OCI-LY1 (cell line): ENCODE data around the gene USP24.

Source experiments
- H2AFZ ChIP-seq: fragments of 200-600 bp; sonication (generic), shearing (Covaris generic); 2 replicates; pipeline ENCODE4 v1.6.0; 2014; ENCODE audit warnings: antibody characterized with exemption, mild to moderate bottlenecking, low read length
- H3F3A ChIP-seq: fragments of 200-600 bp; sonication (generic), shearing (Covaris generic); 2 replicates; pipeline ENCODE4 v1.6.0; 2014; ENCODE audit warnings: mild to moderate bottlenecking, antibody characterized with exemption, low read length, moderate library complexity; ENCODE audit not compliant: insufficient read depth
- H3K27ac ChIP-seq: fragments of 200-600 bp; sonication (generic); 2 replicates; pipeline ENCODE4 v1.5.1; 2014; ENCODE audit warnings: low read length, mixed run types, mild to moderate bottlenecking, low read depth; ENCODE audit not compliant: poor library complexity, severe bottlenecking
- H3K27me3 ChIP-seq: fragments of 200-600 bp; sonication (generic); 2 replicates; pipeline ENCODE4 v1.6.0; 2014; ENCODE audit warnings: antibody characterized with exemption, mild to moderate bottlenecking, low read length, moderate library complexity; ENCODE audit not compliant: insufficient read depth
- H3K36me3 ChIP-seq: fragments of 200-600 bp; sonication (generic); 2 replicates; pipeline ENCODE4 v1.6.1; 2014; ENCODE audit warnings: mild to moderate bottlenecking, antibody characterized with exemption, low read length, moderate library complexity, mixed read lengths; ENCODE audit not compliant: insufficient read depth
- H3K4me1 ChIP-seq: fragments of 200-600 bp; sonication (generic); 2 replicates; pipeline ENCODE4 v1.5.1; 2014; ENCODE audit warnings: mild to moderate bottlenecking, low read length, moderate library complexity; ENCODE audit not compliant: insufficient read depth, severe bottlenecking
- H3K4me2 ChIP-seq: fragments of 200-600 bp; sonication (generic), shearing (Covaris generic); 2 replicates; pipeline ENCODE4 v1.6.1; 2014; ENCODE audit warnings: low read length
- H3K4me3 ChIP-seq: fragments of 200-600 bp; sonication (generic); 2 replicates; pipeline ENCODE4 v1.5.1; 2014; ENCODE audit warnings: low read length, low read depth, mild to moderate bottlenecking, mixed read lengths; ENCODE audit not compliant: poor library complexity, severe bottlenecking
- H3K79me2 ChIP-seq: fragments of 200-600 bp; shearing (Covaris generic); 2 replicates; pipeline ENCODE4 v1.6.1; 2016; ENCODE audit warnings: mixed run types, low read length, mixed read lengths; ENCODE audit not compliant: insufficient read depth
- H3K9ac ChIP-seq: fragments of 200-600 bp; sonication (generic), shearing (Covaris generic); 2 replicates; pipeline ENCODE4 v1.6.1; 2014; ENCODE audit warnings: mild to moderate bottlenecking, low read length, mixed read lengths
- H3K9me2 ChIP-seq: fragments of 200-600 bp; sonication (generic), shearing (Covaris generic); 2 replicates; pipeline ENCODE4 v1.6.1; 2014; ENCODE audit warnings: low read depth, mild to moderate bottlenecking, low read length, mixed read lengths
- H3K9me3 ChIP-seq: fragments of 200-600 bp; shearing (Covaris generic); 2 replicates; pipeline ENCODE4 v1.6.1; 2014; ENCODE audit warnings: low read length, mixed read lengths
- H4K20me1 ChIP-seq: fragments of 200-600 bp; sonication (generic), shearing (Covaris generic); 2 replicates; pipeline ENCODE4 v1.6.0; 2016; ENCODE audit warnings: mild to moderate bottlenecking, low read length; ENCODE audit not compliant: insufficient read depth
- EZH2 ChIP-seq: fragments of 200-600 bp; sonication (generic), shearing (Covaris generic); IDR thresholded peaks from 2 replicates; pipeline ENCODE4 v1.8.0; 2017; ENCODE audit warnings: borderline replicate concordance, mixed run types, mild to moderate bottlenecking, antibody characterized with exemption, low read length, moderate library complexity, mixed read lengths
- TF ChIP-seq, protein P1 (sequence below): fragments of 200-600 bp; sonication (generic), shearing (Covaris generic); IDR thresholded peaks from 2 replicates; pipeline ENCODE4 v1.5.1; 2017; ENCODE audit warnings: mild to moderate bottlenecking, antibody characterized with exemption, low read length, moderate library complexity, mixed read lengths

The USP24 gene

DNA sequence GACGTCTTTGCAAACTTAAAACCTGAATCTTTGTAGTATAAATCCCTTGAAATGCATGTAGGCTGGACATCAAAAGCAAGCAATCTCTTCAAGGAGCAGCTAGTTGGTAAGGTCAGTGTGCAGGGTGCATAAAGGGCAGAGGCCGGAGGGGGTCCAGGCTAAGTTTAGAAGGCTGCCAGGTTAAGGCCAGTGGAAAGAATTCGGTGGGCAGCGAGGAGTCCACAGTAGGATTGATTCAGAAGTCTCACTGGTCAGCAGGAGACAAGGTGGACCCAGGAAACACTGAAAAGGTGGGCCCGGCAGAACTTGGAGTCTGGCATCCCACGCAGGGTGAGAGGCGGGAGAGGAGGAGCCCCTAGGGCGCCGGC is 176.2 kb downstream of the USP24 start:
- no peak overlapping the region for H3K27ac ChIP-seq
- H3K9ac ChIP-seq = no peak overlapping the region
- H3K27me3 ChIP-seq = no peaks in the 10 kb centered on the region; the same call in 1 of the 2 replicates
- H2AFZ ChIP-seq = no peak overlapping the region
- no peaks in the 10 kb centered on the region for H3F3A ChIP-seq
- no peak for TF ChIP-seq EZH2
- TF ChIP-seq, protein P1, sequence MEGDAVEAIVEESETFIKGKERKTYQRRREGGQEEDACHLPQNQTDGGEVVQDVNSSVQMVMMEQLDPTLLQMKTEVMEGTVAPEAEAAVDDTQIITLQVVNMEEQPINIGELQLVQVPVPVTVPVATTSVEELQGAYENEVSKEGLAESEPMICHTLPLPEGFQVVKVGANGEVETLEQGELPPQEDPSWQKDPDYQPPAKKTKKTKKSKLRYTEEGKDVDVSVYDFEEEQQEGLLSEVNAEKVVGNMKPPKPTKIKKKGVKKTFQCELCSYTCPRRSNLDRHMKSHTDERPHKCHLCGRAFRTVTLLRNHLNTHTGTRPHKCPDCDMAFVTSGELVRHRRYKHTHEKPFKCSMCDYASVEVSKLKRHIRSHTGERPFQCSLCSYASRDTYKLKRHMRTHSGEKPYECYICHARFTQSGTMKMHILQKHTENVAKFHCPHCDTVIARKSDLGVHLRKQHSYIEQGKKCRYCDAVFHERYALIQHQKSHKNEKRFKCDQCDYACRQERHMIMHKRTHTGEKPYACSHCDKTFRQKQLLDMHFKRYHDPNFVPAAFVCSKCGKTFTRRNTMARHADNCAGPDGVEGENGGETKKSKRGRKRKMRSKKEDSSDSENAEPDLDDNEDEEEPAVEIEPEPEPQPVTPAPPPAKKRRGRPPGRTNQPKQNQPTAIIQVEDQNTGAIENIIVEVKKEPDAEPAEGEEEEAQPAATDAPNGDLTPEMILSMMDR = no peak
- H3K79me2 ChIP-seq = no peaks in the 10 kb centered on the region
- no peaks in the 10 kb centered on the region for H3K9me3 ChIP-seq
- H3K4me3 ChIP-seq = no peak overlapping the region
- no peaks in the 10 kb centered on the region for H3K36me3 ChIP-seq
- no peaks in the 10 kb centered on the region for H3K9me2 ChIP-seq
- H3K4me2 ChIP-seq = no peak overlapping the region
- H3K4me1 ChIP-seq = no peaks in the 10 kb centered on the region
- H4K20me1 ChIP-seq = no peaks in the 10 kb centered on the region

- Histone ChIP-seq H3K9me2 (no peaks in the 10 kb centered on the region), H3K27ac (no peak overlapping the region), H3K79me2 (no peaks in the 10 kb centered on the region), H3K4me2 (no peak overlapping the region), H3K4me1 (no peaks in the 10 kb centered on the region), H4K20me1 (no peaks in the 10 kb centered on the region), H2AFZ (no peak overlapping the region), H3F3A (no peaks in the 10 kb centered on the region), H3K36me3 (no peaks in the 10 kb centered on the region), H3K9me3 (no peaks in the 10 kb centered on the region), H3K27me3 (peaks cover under 1% of the 10 kb centered on the region; the same call in 1 of the 2 replicates), H3K4me3 (no peak overlapping the region), H3K9ac (no peak overlapping the region)
- TF ChIP-seq EZH2 = no peak
These were observed 176.7 kb downstream of the USP24 start for GRCh38 chr1:55038552-55038838.

- Histone ChIP-seq H3F3A (no peaks in the 10 kb centered on the region), H3K9me2 (no peaks in the 10 kb centered on the region), H3K9ac (no peak overlapping the region), H3K27ac (no peak overlapping the region), H4K20me1 (no peaks in the 10 kb centered on the region), H3K4me3 (no peak overlapping the region), H2AFZ (no peak overlapping the region), H3K79me2 (no peaks in the 10 kb centered on the region), H3K27me3 (peaks cover 3% of the 10 kb centered on the region; the same call in 1 of the 2 replicates), H3K4me1 (no peaks in the 10 kb centered on the region), H3K9me3 (no peaks in the 10 kb centered on the region), H3K36me3 (no peaks in the 10 kb centered on the region), H3K4me2 (no peak overlapping the region)
- TF ChIP-seq EZH2 = no peak
- TF ChIP-seq, protein P1 = no peak
These were observed 177.2 kb downstream of the USP24 start for GRCh38 chr1:55037733-55038551.

- Histone ChIP-seq H3K4me2 (no peak overlapping the region), H3K9me3 (no peaks in the 10 kb centered on the region), H4K20me1 (no peaks in the 10 kb centered on the region), H3K4me1 (no peaks in the 10 kb centered on the region), H3K9me2 (no peaks in the 10 kb centered on the region), H3K36me3 (no peaks in the 10 kb centered on the region), H3F3A (no peaks in the 10 kb centered on the region), H3K79me2 (no peaks in the 10 kb centered on the region), H2AFZ (no peak overlapping the region), H3K9ac (no peak overlapping the region), H3K4me3 (no peak overlapping the region), H3K27ac (no peak overlapping the region), H3K27me3 (peaks cover 3% of the 10 kb centered on the region; the same call in 1 of the 2 replicates)
- TF ChIP-seq EZH2 = no peak
- TF ChIP-seq, protein P1 = peak; percentile 13; the same call in 1 of the 2 replicates
These were observed 179.3 kb downstream of the USP24 start for GRCh38 chr1:55035904-55036303.
